Measurements from ENCODE around the gene CIDEA. TPM values are rescaled to one million over a fixed set of nuclear protein-coding genes. Genes with fewer than 3 reads are reported as not detected.
A peak's percentile ranks its signal among the peaks of the same experiment; 100 is the strongest.

The CIDEA gene
- total RNA-seq, 2 donors from 2014 or later = 56.7 TPM; not detected in 1

DNA sequence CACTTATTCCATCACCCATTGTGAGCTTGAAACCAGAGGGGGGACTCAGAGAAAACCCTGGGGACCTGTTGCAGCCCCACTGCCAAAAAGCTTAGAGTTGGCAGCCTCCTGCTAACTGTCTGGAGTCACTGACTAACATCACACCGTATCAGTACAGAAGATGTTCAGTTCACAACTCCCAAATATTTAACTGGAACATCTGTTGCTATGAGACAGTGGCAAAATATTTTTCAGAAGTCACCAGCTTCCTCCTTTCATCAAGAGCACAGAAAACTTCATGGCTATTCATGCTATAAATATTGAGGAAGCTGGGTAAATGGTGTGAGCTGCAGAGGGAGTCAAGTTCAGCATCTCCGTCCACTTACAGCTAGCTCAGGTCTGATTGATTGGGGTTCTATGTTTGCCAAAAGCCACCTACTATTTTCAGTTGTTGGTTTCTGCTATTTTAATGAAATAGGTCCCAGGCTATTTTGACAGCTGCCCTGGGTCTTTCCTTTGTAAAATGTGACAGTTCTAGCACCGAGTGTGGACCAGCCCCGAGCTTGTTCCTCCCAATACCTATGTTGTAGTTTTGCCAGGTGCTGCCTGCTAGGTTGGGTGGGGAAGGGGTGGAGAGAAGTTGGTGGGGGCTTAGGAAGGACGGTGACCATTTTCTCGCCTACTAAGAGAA is 63.6 kb downstream of the CIDEA start:
- no peaks in the 10 kb centered on the region for H3K9me3 ChIP-seq
- WGBS, 2 donors = 66 to 69% methylated on average over 6 of the region's 6 CpGs
- no peaks in the 10 kb centered on the region for H3K36me3 ChIP-seq (replicated peaks in 1 of 2; ENCODE audit: insufficient read depth in 1 of 2, low read depth in 2 of 2)
- peak overlapping the region in 2 of 4 donors; percentile 6 to 20 for H3K27ac ChIP-seq
- H3K4me3 ChIP-seq = no peak overlapping the region
- peak; percentile 10 for ATAC-seq
- TF ChIP-seq CTCF (IDR thresholded peaks at IDR 0.05) (no peak), POLR2A (IDR thresholded peaks at IDR 0.05) (no peak)
- H3K4me1 ChIP-seq = peaks cover 40% of the 10 kb centered on the region
- no peak for DNase-seq
- intact Hi-C loops (cut with DNase I) = no loop called here
- H3K27me3 ChIP-seq = no peaks in the 10 kb centered on the region

GRCh38 chr18:12318334-12318697 is 64.2 kb downstream of the CIDEA start:
- Histone ChIP-seq H3K27me3 (no peaks in the 10 kb centered on the region), H3K4me1 (peaks cover 38% of the 10 kb centered on the region), H3K36me3 (replicated peaks in 1 of 2; ENCODE audit: insufficient read depth in 1 of 2, low read depth in 2 of 2) (no peaks in the 10 kb centered on the region), H3K4me3 (no peak overlapping the region), H3K27ac (peak overlapping the region in 1 of 4 donors; percentile 20), H3K9me3 (no peaks in the 10 kb centered on the region)
- TF ChIP-seq POLR2A (IDR thresholded peaks at IDR 0.05) = no peak
- TF ChIP-seq CTCF (IDR thresholded peaks at IDR 0.05) = no peak
- ATAC-seq = no peak
- intact Hi-C loops (cut with DNase I) = no loop called here
- 42 to 43% methylated on average over 5 of the region's 5 CpGs for WGBS, 2 donors
- DNase-seq = no peak

- Histone ChIP-seq H3K9me3 (no peaks in the 10 kb centered on the region), H3K36me3 (replicated peaks in 1 of 2; ENCODE audit: insufficient read depth in 1 of 2, low read depth in 2 of 2) (no peaks in the 10 kb centered on the region), H3K27ac (no peak overlapping the region), H3K27me3 (no peaks in the 10 kb centered on the region), H3K4me3 (no peak overlapping the region), H3K4me1 (peaks cover 32% of the 10 kb centered on the region)
- intact Hi-C loops (cut with DNase I) = no loop called here
- no peak for ATAC-seq
- TF ChIP-seq CTCF (IDR thresholded peaks at IDR 0.05) = no peak
- no peak for TF ChIP-seq POLR2A (IDR thresholded peaks at IDR 0.05)
- DNase-seq = no peak
- WGBS, 2 donors = 88 to 89% methylated on average over 5 of the region's 5 CpGs
Observed at GRCh38 chr18:12318857-12319256, 64.7 kb downstream of the CIDEA start.

DNA sequence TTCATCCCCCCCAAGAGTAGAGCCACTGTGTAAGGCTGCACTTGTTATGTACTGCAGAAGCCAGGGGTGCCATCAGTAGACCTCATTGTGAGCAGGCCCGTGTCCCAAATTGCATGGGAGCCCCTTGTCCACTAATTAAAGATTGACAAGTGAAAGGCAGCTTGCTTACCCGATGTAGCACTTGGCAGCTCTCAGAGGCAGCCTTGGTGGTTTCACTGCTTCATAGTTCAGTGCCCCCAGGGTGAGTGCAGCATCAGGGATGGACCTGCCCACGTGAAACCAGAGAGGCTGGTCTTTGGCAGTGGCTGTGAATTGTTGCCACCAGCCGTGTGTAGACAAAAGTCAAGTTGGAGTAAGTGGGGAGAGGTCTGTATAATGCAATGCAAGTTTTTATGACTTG is 67.2 kb downstream of the CIDEA start:
- Histone ChIP-seq H3K27ac (no peak overlapping the region), H3K9me3 (no peaks in the 10 kb centered on the region), H3K27me3 (no peaks in the 10 kb centered on the region), H3K36me3 (replicated peaks in 1 of 2; ENCODE audit: insufficient read depth in 1 of 2, low read depth in 2 of 2) (peaks cover 0 to 15% of the 10 kb centered on the region in 2 donors), H3K4me3 (no peak overlapping the region), H3K4me1 (peaks cover 7% of the 10 kb centered on the region)
- ATAC-seq (no peak), DNase-seq (no peak)
- intact Hi-C loops (cut with DNase I) = no loop called here
- TF ChIP-seq POLR2A (IDR thresholded peaks at IDR 0.05) = no peak
- no peak for TF ChIP-seq CTCF (IDR thresholded peaks at IDR 0.05)
- WGBS, 2 donors = 52% methylated on average over 3 to 4 of the region's 4 CpGs

All from body of pancreas (tissue), 4 donors.